ENCODE data around the gene GNPDA2.
A peak's percentile ranks its signal among the peaks of the same experiment; 100 is the strongest.

- TF ChIP-seq EZH2phosphoT487 (IDR thresholded peaks at IDR 0.05) (no peak), EZH2 (IDR thresholded peaks at IDR 0.05) (no peak)
- TF ChIP-seq, protein P1, sequence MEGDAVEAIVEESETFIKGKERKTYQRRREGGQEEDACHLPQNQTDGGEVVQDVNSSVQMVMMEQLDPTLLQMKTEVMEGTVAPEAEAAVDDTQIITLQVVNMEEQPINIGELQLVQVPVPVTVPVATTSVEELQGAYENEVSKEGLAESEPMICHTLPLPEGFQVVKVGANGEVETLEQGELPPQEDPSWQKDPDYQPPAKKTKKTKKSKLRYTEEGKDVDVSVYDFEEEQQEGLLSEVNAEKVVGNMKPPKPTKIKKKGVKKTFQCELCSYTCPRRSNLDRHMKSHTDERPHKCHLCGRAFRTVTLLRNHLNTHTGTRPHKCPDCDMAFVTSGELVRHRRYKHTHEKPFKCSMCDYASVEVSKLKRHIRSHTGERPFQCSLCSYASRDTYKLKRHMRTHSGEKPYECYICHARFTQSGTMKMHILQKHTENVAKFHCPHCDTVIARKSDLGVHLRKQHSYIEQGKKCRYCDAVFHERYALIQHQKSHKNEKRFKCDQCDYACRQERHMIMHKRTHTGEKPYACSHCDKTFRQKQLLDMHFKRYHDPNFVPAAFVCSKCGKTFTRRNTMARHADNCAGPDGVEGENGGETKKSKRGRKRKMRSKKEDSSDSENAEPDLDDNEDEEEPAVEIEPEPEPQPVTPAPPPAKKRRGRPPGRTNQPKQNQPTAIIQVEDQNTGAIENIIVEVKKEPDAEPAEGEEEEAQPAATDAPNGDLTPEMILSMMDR (IDR thresholded peaks at IDR 0.05): peak; percentile 72
Measured at GRCh38 chr4:44760142-44760898, 34.0 kb upstream of the GNPDA2 start.
